Kidney (tissue), 14 donors: ENCODE results near the gene IGF2BP3. TPM values are rescaled to one million over a fixed set of nuclear protein-coding genes. Genes with fewer than 3 reads are reported as not detected.

ENCODE experiments used
- DNase-seq, 5 donors: peaks; one replicate each; pipeline ENCODE4 v3.0.0-alpha.2; 2013 to 2020
- FAIRE-seq: peaks from 2 replicates; lab custom pipeline; 2012; peaks lifted over from hg19 to GRCh38; lab: Jason Lieb, UNC
- H3K27ac ChIP-seq, 2 donors: one replicate each; pipeline ENCODE4 v1.7.0; 2013; ENCODE audit warnings: low read depth in 2 of 2, low read length in 2 of 2, inconsistent platforms in 1 of 2
- H3K27me3 ChIP-seq: one replicate; pipeline ENCODE4 v1.7.1; 2013; ENCODE audit warnings: low read length, inconsistent platforms; ENCODE audit not compliant: control insufficient read depth, insufficient read depth
- H3K36me3 ChIP-seq, 3 donors: one replicate each; pipeline versions ENCODE4 v1.7.0 to v1.7.1; 2013; ENCODE audit warnings: low read length in 3 of 3, control low read depth in 1 of 3, inconsistent platforms in 1 of 3; ENCODE audit not compliant: insufficient read depth in 3 of 3, control insufficient read depth in 2 of 3
- H3K4me1 ChIP-seq, 3 donors: one replicate each; pipeline versions ENCODE4 v1.7.0 to v1.7.1; 2013; ENCODE audit warnings: low read length in 3 of 3, inconsistent platforms in 1 of 3, low read depth in 1 of 3; ENCODE audit not compliant: control insufficient read depth in 2 of 3, insufficient read depth in 2 of 3
- H3K4me3 ChIP-seq, 3 donors: one replicate each; pipeline versions ENCODE4 v1.7.0 to v1.8.1; 2013; ENCODE audit warnings: low read length in 3 of 3, control low read depth in 1 of 3, inconsistent platforms in 1 of 3
- H3K9ac ChIP-seq, 3 donors: one replicate each; pipeline versions ENCODE4 v1.7.0 to v1.7.1; 2013; ENCODE audit warnings: low read length in 3 of 3, control low read depth in 1 of 3, inconsistent platforms in 1 of 3
- H3K9me3 ChIP-seq, 3 donors: one replicate each; pipeline versions ENCODE4 v1.7.0 to v1.7.1; 2013; ENCODE audit warnings: low read length in 3 of 3, control low read depth in 1 of 3, inconsistent platforms in 1 of 3; ENCODE audit not compliant: control insufficient read depth in 2 of 3, insufficient read depth in 1 of 3
- intact Hi-C: fragments of 100-400 bp; cut with DNase I; formaldehyde crosslinking; loops from one replicate; pipeline ENCODE4 v1.11.1; 2022
- polyA plus RNA-seq: library from polyadenylated mRNA; stranded (reverse); fragments of 350-450 nt; fragmentation: Illumina TruSeq; extraction: RNeasy Lipid Tissue Mini Kit (QIAGEN cat#74804); gene quantifications from one replicate; pipeline ENCODE4 v1.2.3, GENCODE V29; 2014; ENCODE audit warnings: low read depth, low replicate concordance; ENCODE audit not compliant: insufficient read depth
- total RNA-seq: library from RNA; stranded (reverse); fragmentation: NEBNext Ultra II Directional; extraction: Animal tissue kit (Norgen Biotek cat#: 25700); gene quantifications from one replicate; pipeline ENCODE4 v1.2.1, GENCODE V29; 2021
- TF ChIP-seq, protein P1 (sequence below): IDR thresholded peaks from 3 replicates; pipeline ENCODE4 v1.5.1; 2012; ENCODE audit warnings: mild to moderate bottlenecking, moderate library complexity, borderline replicate concordance; ENCODE audit not compliant: insufficient read depth; ENCODE audit errors: extremely low read depth
- donor health status: control.
- donor health status: control.
- donor health status: control.
- donor health status: control.
- donor health status: control.
- donor health status: DM: yes; HTN: yes; CAD: no.
- donor health status: Normal renal cell carcinoma (clear cell type).

Gene IGF2BP3
- total and polyA plus RNA-seq, 2 donors from 2014 or later: 0.85 TPM; not detected in 1

DNA sequence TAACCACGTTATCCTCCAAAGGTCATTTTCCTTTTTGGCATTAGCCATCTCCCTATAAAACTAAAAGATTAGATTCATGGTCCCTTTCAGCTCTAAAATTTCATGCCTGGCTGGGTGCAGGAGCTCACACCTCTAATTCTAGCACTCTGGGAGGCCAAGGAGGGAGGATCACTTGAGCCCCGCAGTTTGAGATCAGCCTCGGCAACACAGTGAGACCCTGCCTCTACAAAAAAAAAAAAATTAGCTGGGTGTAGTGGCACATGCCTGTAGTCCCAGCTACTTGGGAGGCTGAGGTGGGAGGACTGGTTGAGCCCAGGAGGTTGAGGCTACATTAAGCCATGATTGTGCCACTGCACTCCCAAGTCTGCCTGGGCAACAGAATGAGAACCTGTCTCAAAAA, 114.1 kb downstream of the IGF2BP3 start:
- H3K9me3 ChIP-seq: no peaks in the 10 kb centered on the region
- H3K27ac ChIP-seq: no peak overlapping the region
- no peaks in the 10 kb centered on the region for H3K27me3 ChIP-seq
- TF ChIP-seq, protein P1, sequence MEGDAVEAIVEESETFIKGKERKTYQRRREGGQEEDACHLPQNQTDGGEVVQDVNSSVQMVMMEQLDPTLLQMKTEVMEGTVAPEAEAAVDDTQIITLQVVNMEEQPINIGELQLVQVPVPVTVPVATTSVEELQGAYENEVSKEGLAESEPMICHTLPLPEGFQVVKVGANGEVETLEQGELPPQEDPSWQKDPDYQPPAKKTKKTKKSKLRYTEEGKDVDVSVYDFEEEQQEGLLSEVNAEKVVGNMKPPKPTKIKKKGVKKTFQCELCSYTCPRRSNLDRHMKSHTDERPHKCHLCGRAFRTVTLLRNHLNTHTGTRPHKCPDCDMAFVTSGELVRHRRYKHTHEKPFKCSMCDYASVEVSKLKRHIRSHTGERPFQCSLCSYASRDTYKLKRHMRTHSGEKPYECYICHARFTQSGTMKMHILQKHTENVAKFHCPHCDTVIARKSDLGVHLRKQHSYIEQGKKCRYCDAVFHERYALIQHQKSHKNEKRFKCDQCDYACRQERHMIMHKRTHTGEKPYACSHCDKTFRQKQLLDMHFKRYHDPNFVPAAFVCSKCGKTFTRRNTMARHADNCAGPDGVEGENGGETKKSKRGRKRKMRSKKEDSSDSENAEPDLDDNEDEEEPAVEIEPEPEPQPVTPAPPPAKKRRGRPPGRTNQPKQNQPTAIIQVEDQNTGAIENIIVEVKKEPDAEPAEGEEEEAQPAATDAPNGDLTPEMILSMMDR: no peak
- FAIRE-seq (no peak), DNase-seq (no peak)
- H3K9ac ChIP-seq: no peak overlapping the region
- no peak overlapping the region for H3K4me3 ChIP-seq
- H3K36me3 ChIP-seq: no peaks in the 10 kb centered on the region
- intact Hi-C loops: no loop called here
- no peaks in the 10 kb centered on the region for H3K4me1 ChIP-seq

DNA sequence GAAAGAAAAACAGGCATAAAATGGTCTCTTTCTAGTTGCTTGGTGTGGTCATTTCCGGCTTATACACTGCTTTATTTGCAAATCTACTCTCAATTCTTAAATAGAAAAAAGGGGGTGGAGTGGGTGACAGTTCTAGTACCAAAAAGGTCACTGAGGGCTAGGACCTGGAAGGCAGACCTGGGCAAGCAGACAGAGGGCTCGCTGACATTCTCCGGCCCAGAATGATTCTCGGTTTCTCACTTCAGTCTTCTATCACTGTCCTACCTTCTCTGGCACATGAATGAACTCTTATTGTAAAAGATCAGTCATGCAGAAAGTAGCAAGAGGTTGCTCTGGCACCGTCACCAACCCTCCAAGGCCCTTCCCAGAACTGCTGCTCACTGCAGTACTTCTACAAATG, 117.1 kb downstream of the IGF2BP3 start:
- Histone ChIP-seq H3K36me3 (no peaks in the 10 kb centered on the region), H3K9ac (no peak overlapping the region), H3K4me3 (no peak overlapping the region), H3K27me3 (no peaks in the 10 kb centered on the region), H3K4me1 (no peaks in the 10 kb centered on the region), H3K9me3 (no peaks in the 10 kb centered on the region), H3K27ac (no peak overlapping the region)
- peak in 3 of 5 donors; percentile 21 to 47 (median 41) for DNase-seq
- TF ChIP-seq, protein P1: no peak
- no peak for FAIRE-seq
- intact Hi-C loops: no loop called here

DNA sequence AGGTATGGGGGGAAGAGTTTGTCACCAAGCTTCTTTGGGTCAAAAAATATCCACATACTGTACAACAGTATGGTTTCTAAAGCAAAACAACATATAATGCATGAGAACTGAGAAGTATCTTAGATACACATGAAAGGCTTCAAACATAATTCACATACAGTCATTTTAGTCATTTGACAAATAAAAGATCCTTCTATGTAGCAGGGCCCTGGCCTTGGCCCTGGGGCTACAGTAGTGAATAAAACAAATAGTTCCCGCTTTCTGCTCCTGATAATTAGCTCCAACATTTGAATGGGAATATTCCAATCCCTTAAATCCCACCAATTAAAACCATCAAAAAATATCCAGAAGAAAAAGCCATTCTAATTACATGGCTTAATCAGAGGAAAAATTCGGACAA, 119.8 kb downstream of the IGF2BP3 start:
- no peak for FAIRE-seq
- DNase-seq: no peak
- Histone ChIP-seq H3K27me3 (no peaks in the 10 kb centered on the region), H3K36me3 (peaks cover 0 to 2% (median 0%) of the 10 kb centered on the region in 3 donors), H3K4me1 (no peaks in the 10 kb centered on the region), H3K9me3 (no peaks in the 10 kb centered on the region), H3K4me3 (no peak overlapping the region), H3K27ac (no peak overlapping the region), H3K9ac (no peak overlapping the region)
- intact Hi-C loops: no loop called here
- TF ChIP-seq, protein P1: no peak
